Activated T-cell treated with anti-CD3 and anti-CD28 coated beads, Interleukin-2, amount 50 U/mL, for 1 hour (primary cell): ENCODE data around the gene MED8.

Experiments
- DNase-seq: peaks from one replicate; pipeline ENCODE4 v3.0.0-alpha.2; 2020

MED8 gene, protein sequence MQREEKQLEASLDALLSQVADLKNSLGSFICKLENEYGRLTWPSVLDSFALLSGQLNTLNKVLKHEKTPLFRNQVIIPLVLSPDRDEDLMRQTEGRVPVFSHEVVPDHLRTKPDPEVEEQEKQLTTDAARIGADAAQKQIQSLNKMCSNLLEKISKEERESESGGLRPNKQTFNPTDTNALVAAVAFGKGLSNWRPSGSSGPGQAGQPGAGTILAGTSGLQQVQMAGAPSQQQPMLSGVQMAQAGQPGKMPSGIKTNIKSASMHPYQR

DNA sequence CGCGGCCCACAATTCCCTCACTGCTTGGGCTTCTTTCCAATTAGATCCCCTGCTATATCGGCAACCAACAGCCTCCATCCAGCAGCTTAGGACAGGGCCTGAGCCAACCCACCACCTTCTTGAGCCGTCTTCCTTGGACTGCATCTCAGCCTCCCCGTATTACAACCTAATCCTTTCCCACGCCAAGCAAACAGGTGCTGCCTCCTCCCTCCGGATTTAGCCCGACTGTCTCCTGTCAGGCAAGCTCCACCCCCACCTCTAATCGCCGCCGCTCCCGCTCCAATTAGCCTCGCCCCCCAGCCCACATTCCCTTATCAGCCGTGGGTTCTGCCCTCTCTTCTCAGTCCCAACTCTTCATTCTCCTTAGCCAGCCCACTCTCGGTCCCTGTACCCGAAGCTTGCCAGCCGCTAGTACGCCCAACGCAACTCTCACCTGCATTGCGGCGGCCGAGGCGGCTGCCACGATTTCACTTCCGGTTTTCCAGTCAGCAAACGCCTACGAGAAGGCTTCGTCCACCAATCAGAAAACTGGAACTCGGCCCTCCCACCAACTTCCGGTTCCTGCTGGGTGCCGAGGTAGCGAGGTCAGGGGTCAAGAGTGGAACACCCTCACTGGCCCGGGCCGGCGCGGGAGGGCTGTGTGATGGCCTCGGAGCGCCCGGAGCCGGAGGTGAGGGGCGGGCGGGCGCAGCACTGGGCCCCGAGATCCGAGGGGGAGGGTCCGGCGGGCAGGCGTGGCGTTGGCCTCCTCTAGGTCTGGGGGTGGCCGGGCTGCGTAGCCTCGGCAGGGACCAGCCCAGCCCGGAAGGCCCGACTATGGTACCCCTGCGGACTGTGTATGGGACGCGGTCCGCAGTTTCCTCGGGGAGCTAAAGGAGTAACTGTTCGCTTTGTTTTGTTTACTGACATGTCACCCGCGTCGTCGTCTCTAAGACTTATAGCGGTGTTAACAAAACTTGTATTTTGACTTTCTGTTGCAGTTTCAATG, at the start of gene MED8, which contains the start of gene SZT2:
TSS of gene MED8 (minus strand) at position 475 of the 988 bp plus-strand sequence. CDS start at position 439, 36 bp downstream.
TSS of gene SZT2 (plus strand) at position 574 of the 988 bp plus-strand sequence. CDS start at position 644, 70 bp downstream.
- peak; percentile 94 for DNase-seq

DNA sequence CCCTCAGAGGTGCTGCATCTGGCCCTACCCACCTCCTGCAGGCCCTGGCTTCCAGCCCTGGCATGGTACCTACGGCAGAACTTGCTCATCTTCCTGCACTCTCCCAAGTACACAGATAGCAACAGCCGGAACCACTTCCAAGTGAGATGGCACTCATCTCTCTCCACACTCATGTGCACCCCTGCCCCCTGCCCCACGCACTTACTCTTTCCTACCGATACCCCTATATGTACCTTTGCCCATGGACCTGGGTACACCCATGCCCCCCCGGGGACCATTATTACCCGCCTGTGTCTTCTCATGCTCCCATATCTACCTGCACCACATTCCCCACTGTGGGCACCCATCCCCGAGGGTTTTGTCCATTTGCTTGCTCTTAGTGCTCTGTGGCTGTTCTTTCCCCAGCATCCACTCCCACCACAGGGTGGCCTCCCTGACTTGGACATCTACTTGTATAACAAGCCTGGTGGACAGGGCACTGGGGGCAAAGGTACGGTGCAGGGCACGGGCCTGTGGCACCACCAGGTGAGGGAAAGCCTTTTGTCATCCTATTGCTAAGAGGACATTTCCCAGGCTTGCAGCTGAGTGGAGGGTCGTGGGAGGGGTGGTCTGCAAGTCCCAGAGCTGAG, 49.5 kb upstream of the MED8 start:
- peak; percentile 6 for DNase-seq

DNA sequence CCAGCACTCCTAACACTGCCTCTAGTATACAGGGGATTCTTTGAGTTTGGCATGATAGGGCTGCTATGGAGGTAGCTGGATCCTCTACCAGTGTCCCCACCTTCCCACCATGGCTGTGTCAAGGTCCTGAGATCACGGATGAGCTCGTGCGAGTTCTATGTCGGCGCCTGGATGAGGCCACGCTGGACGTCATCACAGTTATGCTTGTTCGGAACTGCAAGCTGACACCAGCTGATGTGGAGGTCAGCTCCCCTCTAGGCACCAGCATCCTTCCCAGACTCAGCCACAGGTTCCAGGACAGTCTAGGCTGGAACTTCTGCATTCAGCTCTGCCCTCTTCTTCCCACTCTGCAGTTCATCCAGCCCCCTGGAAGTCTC, 49.0 kb upstream of the MED8 start:
- DNase-seq: no peak

DNA sequence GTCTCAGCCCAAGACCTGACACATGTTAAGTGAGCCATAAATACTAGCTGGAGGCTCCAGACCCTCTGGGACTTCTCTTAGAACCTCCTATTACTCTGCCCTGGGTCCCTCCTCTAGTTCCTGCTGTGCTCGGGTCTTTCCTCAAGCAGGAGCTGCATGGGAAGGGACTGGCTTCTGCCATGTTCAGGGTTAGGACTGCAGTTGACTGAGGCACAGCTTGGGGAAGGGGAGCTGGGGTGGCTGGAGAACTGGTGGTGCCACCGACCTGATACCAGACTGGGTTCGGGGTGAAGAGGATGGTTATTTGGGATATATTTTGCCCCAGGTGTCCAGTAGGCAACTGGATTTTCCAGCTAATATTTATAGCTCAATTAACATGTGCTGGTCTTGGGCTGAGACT, 48.4 kb upstream of the MED8 start:
- peak; percentile 6 for DNase-seq

DNA sequence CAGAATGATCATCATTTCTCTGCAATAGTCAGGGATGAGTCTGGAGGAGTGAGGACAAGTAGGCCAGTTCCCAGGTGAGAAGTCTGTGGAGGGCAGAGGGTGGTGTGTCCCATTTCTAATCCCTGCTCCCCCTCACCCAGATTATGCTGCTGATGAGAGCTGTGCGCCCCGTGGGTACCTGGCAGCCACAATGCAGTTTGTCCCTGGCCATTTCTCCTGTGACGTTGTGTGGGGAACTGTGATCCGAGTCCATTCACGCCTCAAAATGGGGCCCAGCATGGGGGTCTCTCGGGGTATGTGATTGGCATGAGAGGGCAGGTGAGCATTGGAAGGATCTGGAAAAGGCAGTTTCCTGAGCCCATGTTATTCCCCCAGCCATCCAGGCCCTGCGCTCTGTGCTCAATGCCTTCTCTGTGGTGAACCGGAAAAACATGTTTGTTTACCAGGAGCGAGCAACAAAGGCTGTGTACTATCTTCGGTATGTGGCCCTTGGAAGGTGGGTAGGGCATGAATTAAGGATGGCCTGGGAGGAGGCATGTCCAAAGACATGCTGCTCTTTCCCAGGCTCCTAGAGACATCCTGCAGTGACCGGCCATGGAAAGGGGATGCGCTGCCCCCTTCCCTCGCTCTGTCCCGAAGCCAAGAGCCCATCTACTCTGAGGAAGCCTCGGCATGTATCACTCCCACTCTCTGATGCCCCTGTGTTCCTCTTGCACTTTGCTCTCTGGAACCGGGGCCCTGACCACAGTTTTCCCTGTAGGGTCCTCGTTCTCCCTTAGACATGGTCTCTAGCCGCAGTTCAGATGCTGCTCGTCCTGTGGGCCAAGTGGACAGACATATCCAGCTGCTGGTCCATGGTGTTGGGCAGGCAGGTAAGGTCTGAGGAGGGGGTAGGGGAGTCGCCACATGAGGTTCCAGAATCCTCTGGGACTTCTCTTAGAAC, 47.7 kb upstream of the MED8 start:
- peak; percentile 4 for DNase-seq

DNA sequence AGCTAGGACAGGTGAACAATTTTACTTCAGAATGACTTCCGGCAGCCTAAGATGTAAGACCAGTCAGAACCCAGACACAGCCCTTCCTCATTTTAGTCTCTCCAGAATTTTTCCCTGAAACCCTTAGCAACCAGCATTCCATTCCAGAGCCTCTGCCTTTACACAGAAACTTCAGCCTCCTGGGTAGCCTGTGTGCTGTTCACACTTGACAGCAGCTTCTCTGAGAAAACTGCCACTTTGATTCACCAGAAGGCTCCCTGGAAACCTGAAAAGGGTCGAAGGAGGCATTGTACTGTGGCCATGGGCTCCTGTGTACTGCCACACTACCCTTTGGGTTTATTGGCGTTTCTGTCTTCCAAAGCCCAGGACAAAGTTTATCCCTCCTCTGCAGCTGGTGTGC, 46.8 kb upstream of the MED8 start:
- no peak for DNase-seq

DNA sequence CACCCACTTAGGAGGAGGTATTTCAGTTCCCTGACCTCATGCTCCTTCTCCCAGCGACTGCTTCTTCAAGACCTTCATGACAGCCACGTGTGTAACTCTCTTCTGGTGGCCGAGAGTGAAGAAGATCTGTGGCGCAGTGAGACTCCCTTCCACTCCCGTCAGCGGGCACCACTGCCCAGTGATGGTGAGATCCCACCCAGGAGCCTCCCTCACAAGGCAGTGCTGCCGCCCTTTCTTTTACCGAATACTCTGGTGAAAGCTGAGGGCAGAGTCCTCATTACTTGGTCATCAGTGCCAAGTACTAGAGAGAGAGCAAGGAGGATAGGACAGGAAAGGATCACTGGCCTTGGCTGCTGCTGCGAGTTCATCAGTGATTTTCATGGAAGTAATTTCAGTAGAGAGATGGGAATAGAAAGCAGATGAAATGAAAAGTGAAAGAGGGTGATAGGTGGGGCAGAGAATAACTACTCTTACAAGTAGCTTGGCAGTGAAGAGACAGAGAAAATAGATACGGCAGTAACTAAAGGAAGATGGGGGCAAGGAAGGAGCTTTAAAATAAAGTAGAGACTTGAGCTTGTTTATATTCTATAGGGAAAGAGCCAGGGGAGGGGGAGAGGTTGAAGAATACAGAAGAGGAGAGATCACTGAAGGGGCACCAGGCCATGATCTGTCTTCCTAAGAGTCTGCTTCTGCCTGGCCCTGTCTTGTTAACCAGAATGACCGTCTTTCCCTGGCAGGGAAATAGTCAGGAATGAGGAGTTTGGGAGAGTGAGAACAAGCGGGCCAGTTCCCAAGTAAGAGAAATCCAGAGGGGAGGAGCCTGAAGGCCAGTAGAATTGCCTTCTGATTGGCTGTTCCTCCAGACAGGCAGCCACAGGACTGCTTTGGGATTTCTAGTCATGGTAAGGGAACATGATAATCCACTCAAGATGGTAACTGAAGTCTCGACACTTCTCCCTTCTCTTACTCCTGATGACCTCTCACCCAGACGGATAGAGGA, 45.8 kb upstream of the MED8 start:
- DNase-seq: no peak

DNA sequence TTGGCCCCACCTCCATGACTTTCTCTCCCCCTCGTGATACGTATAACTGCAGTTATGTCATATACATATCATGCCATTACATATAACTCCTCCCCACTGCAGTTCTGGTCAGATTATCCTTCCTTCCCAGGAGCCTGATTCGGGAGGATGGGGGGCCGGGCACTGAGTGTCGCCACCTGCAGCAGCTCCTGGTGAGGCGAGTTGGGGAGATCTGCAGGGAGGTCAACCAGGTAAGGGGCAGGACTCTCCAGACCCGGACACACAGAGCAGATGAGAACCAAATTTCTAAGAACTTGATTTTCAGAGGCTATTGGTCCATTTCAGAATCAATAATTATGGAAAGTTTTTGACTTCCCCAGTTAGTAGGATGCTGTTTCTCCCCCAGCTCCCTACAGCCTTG, 44.7 kb upstream of the MED8 start:
- DNase-seq: no peak

DNA sequence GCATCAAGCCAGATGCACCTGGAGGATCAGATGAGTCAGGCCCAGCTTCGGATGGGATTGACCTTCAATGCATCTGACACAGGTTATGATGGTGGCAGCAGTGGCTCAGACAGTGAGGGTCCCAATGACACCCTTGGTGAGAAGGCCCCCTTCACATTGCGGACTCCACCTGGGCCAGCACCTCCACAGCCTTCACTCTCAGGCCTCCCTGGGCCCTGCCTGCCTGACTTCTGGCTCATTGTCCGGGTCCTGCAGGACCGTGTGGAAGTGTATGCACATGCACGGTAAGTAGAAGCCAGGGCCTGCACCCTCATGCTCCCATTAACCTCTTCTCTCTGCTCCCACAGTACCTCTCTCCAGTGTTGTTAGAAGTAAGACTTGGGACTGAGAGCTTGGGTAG, 43.3 kb upstream of the MED8 start:
- DNase-seq: no peak

DNA sequence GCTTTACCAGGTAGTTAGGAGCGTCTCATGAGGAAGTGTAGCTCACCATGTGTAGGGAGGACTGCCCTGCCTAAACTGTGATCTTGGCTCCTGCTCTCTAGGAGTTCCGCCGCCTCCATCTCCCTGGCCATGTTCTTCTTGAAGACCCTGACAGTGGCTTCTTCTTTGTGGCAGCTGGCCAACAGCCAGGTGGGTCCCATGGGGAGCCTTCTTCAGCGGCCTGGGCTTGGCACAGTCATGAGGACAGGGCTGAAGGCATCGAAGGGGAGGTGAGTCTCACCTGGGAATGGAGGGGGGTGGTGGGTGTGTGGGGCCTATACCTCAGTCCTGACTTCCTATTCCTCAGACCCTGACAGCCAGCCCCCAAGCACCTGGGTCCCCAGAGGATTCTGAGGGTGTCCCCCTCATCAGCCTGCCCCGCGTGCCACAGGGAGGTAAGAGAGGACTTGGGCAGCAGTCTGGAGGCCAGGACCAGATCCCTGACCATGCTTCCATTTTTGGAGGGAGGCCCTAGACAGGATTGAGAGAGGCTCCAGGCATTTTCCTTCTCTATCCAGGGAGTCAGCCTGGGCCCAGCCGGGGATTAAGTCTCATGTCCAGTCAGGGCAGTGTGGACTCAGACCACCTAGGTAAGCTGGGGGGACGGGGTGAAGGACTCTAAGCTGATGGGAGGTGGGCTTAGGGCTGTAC, 42.7 kb upstream of the MED8 start:
- DNase-seq: no peak

DNA sequence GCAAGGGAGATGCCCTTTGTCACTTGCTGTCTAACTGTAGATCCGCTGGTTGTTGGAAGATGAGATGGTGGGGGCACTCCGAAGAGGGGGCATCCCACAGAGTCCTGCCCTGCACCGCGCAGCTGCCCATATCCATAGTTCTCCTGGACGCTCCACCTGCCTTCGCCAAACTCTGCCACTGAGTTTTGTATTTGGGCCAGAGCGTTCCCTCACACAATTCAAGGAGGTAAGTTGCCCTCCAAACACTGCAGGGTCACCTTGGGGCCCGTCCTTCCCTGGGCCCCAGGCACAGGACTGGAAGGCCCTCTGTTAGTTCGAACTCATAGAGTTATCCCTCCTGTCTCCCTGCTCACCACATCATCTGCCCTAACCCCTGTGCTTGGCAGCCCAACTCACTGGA, 42.1 kb upstream of the MED8 start:
- no peak for DNase-seq

DNA sequence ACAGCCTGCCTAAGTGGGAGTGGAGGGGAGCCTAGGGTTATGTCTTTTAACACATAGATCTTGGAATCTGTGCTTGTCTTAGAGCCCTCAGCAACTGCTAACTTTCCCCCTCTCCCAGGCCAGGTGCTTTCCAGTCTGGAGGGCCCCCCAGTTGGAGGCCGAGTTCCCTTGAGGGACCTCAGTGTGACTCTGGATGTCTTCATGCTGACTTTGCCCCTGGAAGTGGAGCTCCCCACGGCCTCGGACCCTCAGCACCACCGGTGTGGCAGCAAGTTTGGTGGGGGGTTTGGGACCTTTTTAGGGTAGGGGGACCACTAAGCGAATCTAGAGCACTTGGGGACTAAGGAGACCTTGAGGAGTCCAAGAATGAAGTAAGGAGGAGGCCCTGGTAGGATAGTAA, 41.2 kb upstream of the MED8 start:
- DNase-seq: no peak

DNA sequence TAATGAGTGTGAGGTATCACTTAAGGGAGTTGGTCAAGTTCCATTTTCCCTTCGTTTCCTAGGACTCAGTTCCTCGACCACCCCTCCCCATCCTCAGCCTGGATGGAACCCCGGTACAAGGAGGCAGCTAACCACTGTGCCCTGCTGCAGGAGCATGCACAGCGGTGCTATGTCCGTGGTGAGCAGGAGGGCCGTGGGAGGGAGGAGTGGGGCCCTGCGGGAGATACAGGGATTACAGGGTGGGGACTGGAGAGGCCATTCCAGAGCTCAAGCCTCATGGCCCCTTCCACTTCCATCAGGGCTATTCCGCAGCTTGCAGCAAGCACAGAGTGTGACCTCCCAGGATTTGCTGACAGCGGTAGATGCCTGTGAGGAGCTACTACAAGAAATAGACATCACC, 38.3 kb upstream of the MED8 start:
- no peak for DNase-seq

DNA sequence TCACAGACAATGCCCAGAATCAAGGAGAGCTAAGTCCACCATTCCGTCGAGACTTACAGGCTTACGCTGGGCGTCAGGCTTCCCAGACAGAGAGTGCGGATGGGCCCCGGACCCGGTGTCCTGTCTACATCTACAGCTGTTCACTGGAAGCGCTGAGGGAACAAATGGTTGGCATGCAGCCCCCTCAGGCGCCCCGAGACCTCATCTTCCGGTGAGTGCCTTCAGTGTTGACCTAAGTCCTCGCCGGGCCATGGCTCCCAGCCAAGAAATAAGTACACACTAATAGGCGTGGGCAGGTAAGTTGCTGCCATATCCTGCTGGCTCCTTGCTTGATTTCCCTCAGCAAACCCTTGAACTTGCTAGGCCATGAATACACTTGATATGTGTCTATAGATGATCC, 37.9 kb upstream of the MED8 start:
- DNase-seq: no peak

DNA sequence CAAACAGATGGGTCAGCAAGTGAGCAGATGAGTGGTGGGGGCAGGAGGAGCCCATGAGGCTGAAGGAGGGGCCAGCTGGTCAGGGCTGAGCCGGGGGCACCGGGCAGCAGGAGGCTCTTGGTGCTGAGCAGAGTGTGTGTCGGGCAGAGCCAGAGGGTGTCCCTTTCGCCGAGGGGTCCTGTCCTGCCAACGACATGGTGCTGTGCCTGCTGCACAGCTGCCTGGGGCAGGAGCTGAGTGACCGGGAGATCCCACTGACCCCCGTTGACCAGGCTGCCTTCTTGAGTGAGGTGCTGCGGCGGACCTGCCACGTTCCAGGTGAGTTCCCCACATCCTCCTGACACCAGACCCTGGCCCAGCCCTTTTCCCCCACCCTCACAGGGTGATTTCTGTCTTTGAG, 36.6 kb upstream of the MED8 start:
- no peak for DNase-seq

DNA sequence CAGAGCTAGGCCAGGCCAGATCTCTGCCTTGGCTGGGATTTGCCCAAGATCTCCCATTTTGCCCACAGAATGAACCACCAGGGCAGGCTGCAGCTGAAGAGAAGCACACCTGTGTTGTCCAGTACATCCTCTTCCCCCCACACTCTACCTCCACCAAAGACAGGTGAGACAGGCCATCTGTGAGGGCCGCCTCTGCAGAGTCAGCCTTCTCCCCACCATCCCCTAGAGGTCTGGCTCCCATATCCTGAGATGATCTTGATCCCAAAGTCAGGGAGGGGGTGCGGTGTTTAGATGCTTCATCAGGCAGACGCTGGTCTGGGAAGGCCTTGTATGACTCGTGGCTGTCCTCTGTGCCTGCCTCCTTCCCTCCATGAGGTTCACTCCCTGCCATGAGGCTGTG, 35.4 kb upstream of the MED8 start:
- no peak for DNase-seq

DNA sequence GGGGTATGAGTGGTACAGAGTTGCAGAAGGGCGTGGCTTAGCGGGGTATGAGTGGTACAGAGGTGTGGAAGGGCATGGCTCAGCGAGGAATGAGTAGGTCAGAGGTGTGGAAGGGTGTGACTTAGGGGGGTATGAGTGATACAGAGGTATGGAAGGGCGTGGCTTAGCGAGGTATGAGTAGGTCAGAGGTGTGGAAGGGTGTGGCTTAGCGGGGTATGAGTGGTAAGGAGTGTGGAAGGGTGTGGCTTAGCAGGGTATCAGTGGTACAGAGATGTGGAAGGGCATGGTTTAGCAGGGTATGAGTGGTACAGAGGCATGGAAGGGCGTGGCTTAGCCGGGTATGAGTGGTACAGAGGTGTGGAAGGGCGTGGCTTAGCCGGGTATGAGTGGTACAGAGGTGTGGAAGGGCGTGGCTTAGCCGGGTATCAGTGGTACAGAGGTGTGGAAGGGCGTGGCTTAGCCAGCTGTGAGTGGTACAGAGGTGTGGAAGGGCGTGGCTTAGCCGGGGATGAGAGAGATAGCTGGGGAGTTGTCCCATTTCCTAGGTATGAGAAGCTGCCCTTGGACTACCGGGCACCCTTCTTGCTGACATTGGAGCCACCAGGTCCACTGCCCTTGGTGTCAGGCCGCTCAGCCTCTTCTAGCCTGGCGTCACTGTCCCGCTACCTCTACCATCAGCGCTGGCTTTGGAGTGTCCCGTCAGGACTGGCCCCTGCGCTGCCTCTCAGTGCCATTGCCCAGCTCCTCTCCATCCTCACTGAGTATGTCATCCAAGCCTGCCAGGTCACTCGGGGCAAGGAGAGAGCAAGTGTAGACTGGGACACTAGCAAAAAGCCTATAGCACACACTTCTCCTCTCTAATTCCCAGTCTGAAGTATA, 34.3 kb upstream of the MED8 start:
- no peak for DNase-seq

DNA sequence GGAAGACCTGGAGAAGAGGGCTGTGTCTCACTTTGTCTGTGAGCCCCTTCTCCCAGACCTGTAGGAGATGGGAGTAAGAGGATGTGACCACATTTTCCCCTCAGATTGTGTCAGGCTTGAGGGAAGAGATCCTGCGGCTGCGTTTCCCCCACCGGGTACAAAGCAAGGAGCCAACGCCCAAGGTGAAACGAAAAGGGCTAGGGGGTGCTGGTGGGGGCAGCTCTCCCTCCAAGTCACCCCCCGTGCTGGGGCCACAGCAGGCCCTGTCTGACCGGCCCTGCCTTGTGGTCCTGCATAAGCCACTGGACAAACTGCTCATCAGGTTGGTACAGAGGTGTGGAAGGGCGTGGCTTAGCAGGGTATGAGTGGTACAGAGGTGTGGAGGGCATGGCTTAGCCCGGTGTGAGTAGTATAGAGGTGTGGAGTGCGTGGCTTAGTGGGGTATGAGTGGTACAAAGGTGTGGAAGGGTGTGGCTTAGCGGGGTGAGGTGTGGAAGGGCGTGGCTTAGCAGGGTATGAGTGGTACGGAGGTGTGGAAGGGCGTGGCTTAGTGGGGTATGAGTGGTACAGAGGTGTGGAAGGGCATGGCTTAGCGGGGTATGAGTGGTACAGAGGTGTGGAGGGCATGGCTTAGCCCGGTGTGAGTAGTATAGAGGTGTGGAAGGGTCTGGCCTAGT, 33.5 kb upstream of the MED8 start:
- DNase-seq: no peak
